CD4-positive, alpha-beta T cell (primary cell): ENCODE results near the gene INSL3. TPM values are rescaled to one million over a fixed set of nuclear protein-coding genes. Genes with fewer than 3 reads are reported as not detected.
A peak's percentile ranks its signal among the peaks of the same experiment; 100 is the strongest.

Experiments
- ATAC-seq: fragments of 200-7000 bp; cut with Tn5 transposase; one replicate; pipeline ENCODE4 v1.10.0; 2022; ENCODE audit warnings: mild to moderate bottlenecking; ENCODE audit not compliant: poor library complexity
- CTCF ChIA-PET: fragments of 350-600 bp; sonication (Branson Sonifier 250); formaldehyde crosslinking; loops from one replicate; lab custom pipeline; 2021; ENCODE audit warnings: antibody characterized with exemption, inconsistent platforms; lab: Charles Lee
- POLR2A ChIA-PET: fragments of 350-600 bp; sonication (Branson Sonifier 250); formaldehyde crosslinking; loops from one replicate; lab custom pipeline; 2021; ENCODE audit warnings: antibody characterized with exemption, inconsistent platforms; lab: Charles Lee
- DNase-seq, 14 experiments: peaks; one replicate each; pipeline ENCODE4 v3.0.0-alpha.2; 2013 to 2020; ENCODE audit warnings: mixed read lengths in 2 of 14
- H3K27ac ChIP-seq, 2 donors: one replicate each; pipeline versions ENCODE4 v1.5.1 to v1.7.0; 2013; ENCODE audit warnings: low read length in 2 of 2, low read depth in 1 of 2, mild to moderate bottlenecking in 1 of 2
- H3K27me3 ChIP-seq, 2 experiments: 1 replicate in 1 of 2; 2 replicates in 1 of 2; pipeline versions ENCODE4 v1.6.1 to v1.7.0; 2013; ENCODE audit warnings: low read length in 2 of 2, control low read depth in 1 of 2, mild to moderate bottlenecking in 1 of 2, moderate library complexity in 1 of 2; ENCODE audit not compliant: insufficient read depth in 2 of 2, control insufficient read depth in 1 of 2
- H3K36me3 ChIP-seq: one replicate; pipeline ENCODE4 v1.6.1; 2013; ENCODE audit warnings: low read length, control low read depth; ENCODE audit not compliant: insufficient read depth
- H3K4me1 ChIP-seq: one replicate; pipeline ENCODE4 v1.6.1; 2013; ENCODE audit warnings: low read length, control low read depth; ENCODE audit not compliant: insufficient read depth
- H3K4me3 ChIP-seq: one replicate; pipeline ENCODE4 v1.5.1; 2013; ENCODE audit warnings: mild to moderate bottlenecking, low read length, moderate library complexity
- H3K9me3 ChIP-seq, 2 experiments: 1 replicate in 1 of 2; 2 replicates in 1 of 2; pipeline versions ENCODE4 v1.6.1 to v1.7.0; 2013; ENCODE audit warnings: low read length in 2 of 2, mild to moderate bottlenecking in 2 of 2, control low read depth in 1 of 2, moderate library complexity in 1 of 2; ENCODE audit not compliant: control insufficient read depth in 1 of 2, insufficient read depth in 1 of 2
- H3K27ac Mint-ChIP-seq: one replicate; pipeline ENCODE4 v1.8.0; 2020; ENCODE audit warnings: mixed read lengths
- H3K27me3 Mint-ChIP-seq: one replicate; pipeline ENCODE4 v1.8.0; 2021; ENCODE audit warnings: mixed read lengths
- H3K36me3 Mint-ChIP-seq: one replicate; pipeline ENCODE4 v1.8.0; 2021; ENCODE audit warnings: low read depth, mixed read lengths
- H3K4me1 Mint-ChIP-seq: one replicate; pipeline ENCODE4 v1.8.0; 2021; ENCODE audit warnings: low read depth, mixed read lengths
- H3K4me3 Mint-ChIP-seq: one replicate; pipeline ENCODE4 v1.8.0; 2020; ENCODE audit warnings: mild to moderate bottlenecking, mixed read lengths
- H3K9me3 Mint-ChIP-seq: one replicate; pipeline ENCODE4 v1.8.0; 2020; ENCODE audit warnings: mixed read lengths
- intact Hi-C, 2 experiments: fragments of 100-400 bp; cut with DNase I in 1 of 2; cut with micrococcal nuclease in 1 of 2; formaldehyde crosslinking; loops; one replicate each; pipeline versions ENCODE4 v1.15.1 to v1.9.0; 2023 to 2025; cut with DNase I, micrococcal nuclease
- total RNA-seq, 174 experiments: library from RNA in 2 of 174; stranded (reverse) in 2 of 174; gene quantifications; one replicate each; pipeline ENCODE4 v1.2.3 and lab custom pipeline; 2021 to 2026
- TF ChIP-seq, protein P1 (sequence below): fragments of 200-600 bp; IDR thresholded peaks from one replicate; pipeline ENCODE4 v1.8.0; 2022; ENCODE audit warnings: antibody characterized with exemption, mild to moderate bottlenecking

The INSL3 gene
- total RNA-seq, 2 experiments from 2014 or later: 7.2 to 7.6 TPM

DNA sequence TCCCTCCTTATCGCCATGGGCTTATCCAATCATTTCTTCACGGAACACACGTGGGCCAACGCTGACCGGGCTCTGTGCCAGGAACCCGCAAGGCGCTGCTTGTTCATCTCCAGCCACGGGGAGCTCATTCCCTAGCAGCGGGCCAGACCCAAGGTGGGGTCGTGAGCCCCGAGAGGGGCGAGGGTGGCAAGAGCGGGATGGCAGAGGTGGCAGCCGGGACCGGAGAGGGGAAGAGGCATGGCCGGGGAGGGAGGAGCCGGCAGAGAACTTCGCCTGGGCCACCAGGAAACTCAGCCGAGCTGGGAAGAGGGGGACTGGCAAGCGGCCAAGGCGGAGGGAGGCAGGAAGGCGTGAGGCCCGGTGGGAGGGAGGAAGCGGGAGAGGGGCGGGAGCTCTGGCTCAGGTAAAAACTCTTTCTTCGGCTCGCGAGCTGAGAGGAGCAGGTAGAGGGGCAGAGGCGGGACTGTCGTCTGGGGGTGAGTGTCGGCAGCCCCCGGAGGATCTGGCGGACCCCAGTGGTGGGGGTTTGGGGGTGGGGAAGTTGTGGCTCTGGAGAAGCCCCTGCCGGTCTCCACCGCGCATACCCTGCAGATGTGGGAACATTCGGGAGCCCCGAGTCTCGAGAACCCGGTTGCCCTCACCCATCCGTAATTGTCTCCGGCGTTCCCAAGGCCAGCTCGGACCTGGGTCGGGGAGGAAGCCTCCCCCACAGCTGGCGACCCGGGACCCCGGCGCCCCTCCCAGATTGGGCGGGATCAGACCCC, 26.4 kb downstream of the INSL3 start, which contains the start of gene B3GNT3:
Gene B3GNT3, plus strand, starts transcription at position 408 of the 764 bp plus-strand sequence. CDS start 12,670 bp downstream, outside the sequence.
- POLR2A ChIA-PET: interaction anchor here (0.6 to 1.9 kb wide), 6 partner anchors 8 to 55 kb away, joined by 3 to 5 read pairs (median 3); no protein-coding TSS in a partner anchor
- Mint-ChIP-seq H3K4me1 (peaks cover 71% of the 10 kb centered on the region), H3K4me3 (peak within 1 kb of the TSS; percentile 82), H3K27ac (peak within 1 kb of the TSS; percentile 72), H3K27me3 (no peaks in the 10 kb centered on the region), H3K9me3 (no peaks in the 10 kb centered on the region), H3K36me3 (peaks cover 5% of the 10 kb centered on the region)
- Histone ChIP-seq H3K4me3 (peak within 1 kb of the TSS; percentile 44), H3K27me3 (no peaks in the 10 kb centered on the region), H3K27ac (no peak within 1 kb of the TSS), H3K9me3 (no peaks in the 10 kb centered on the region), H3K4me1 (peaks cover 66% of the 10 kb centered on the region), H3K36me3 (no peaks in the 10 kb centered on the region)
- ATAC-seq: peak; percentile 30
- CTCF ChIA-PET: interaction anchor here (1.5 kb wide), 1 partner anchor 61 kb away, joined by 8 read pairs; no protein-coding TSS in a partner anchor
- intact Hi-C loops: no loop called here
- TF ChIP-seq, protein P1, sequence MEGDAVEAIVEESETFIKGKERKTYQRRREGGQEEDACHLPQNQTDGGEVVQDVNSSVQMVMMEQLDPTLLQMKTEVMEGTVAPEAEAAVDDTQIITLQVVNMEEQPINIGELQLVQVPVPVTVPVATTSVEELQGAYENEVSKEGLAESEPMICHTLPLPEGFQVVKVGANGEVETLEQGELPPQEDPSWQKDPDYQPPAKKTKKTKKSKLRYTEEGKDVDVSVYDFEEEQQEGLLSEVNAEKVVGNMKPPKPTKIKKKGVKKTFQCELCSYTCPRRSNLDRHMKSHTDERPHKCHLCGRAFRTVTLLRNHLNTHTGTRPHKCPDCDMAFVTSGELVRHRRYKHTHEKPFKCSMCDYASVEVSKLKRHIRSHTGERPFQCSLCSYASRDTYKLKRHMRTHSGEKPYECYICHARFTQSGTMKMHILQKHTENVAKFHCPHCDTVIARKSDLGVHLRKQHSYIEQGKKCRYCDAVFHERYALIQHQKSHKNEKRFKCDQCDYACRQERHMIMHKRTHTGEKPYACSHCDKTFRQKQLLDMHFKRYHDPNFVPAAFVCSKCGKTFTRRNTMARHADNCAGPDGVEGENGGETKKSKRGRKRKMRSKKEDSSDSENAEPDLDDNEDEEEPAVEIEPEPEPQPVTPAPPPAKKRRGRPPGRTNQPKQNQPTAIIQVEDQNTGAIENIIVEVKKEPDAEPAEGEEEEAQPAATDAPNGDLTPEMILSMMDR: no peak
- DNase-seq: peak in 7 of 14 experiments; percentile 17 to 62 (median 31)

DNA sequence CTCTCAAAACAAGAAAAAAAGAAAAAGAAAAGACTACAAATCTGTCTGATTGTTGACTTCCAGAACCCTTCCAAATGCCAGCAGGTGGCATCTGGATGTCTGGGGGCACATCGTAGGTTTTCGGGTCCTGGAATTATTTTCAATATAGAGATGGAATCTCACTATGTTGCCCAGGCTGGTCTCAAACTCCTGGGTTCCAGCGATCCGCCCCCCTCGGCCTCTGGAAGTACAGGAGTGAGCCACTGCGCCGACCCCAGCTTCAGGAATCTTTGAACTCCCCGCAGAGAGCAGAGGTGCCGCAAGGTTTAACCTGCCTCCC, 26.9 kb downstream of the INSL3 start:
- Histone ChIP-seq H3K4me1 (peaks cover 66% of the 10 kb centered on the region), H3K27ac (no peak overlapping the region), H3K4me3 (no peak overlapping the region), H3K36me3 (no peaks in the 10 kb centered on the region), H3K27me3 (no peaks in the 10 kb centered on the region), H3K9me3 (no peaks in the 10 kb centered on the region)
- intact Hi-C loops: no loop called here
- ChIA-PET CTCF (interaction anchor here (1.5 kb wide), 1 partner anchor 61 kb away, joined by 8 read pairs; no protein-coding TSS in a partner anchor), POLR2A (interaction anchor here (1.3 to 1.9 kb wide), 2 partner anchors 9 to 56 kb away, joined by 5 read pairs; no protein-coding TSS in a partner anchor)
- DNase-seq (no peak), ATAC-seq (no peak)
- H3K4me1 Mint-ChIP-seq: peaks cover 72% of the 10 kb centered on the region
- no peaks in the 10 kb centered on the region for H3K27me3 Mint-ChIP-seq
- H3K27ac Mint-ChIP-seq: peak overlapping the region; percentile 72
- H3K9me3 Mint-ChIP-seq: no peaks in the 10 kb centered on the region
- TF ChIP-seq, protein P1: no peak
- H3K4me3 Mint-ChIP-seq: peak overlapping the region; percentile 82
- H3K36me3 Mint-ChIP-seq: peaks cover 7% of the 10 kb centered on the region

GRCh38 chr19:17790059-17790780, 31.1 kb downstream of the INSL3 start:
- H3K4me3 Mint-ChIP-seq: no peak overlapping the region
- POLR2A ChIA-PET: interaction anchor here (0.6 to 2.0 kb wide), 2 partner anchors 11 to 60 kb away, joined by 3 to 7 read pairs; no protein-coding TSS in a partner anchor

More at GRCh38 chr19:17790059-17790780, 31.1 kb downstream of the INSL3 start:
- Histone ChIP-seq H3K27ac (no peak overlapping the region), H3K36me3 (peaks cover 22% of the 10 kb centered on the region), H3K27me3 (no peaks in the 10 kb centered on the region), H3K9me3 (no peaks in the 10 kb centered on the region), H3K4me1 (peaks cover 39% of the 10 kb centered on the region), H3K4me3 (no peak overlapping the region)
- ATAC-seq (peak; percentile 59), DNase-seq (peak in 3 of 14 experiments; percentile 11 to 71 (median 55))
- Mint-ChIP-seq H3K9me3 (no peaks in the 10 kb centered on the region), H3K27me3 (no peaks in the 10 kb centered on the region), H3K36me3 (peaks cover 35% of the 10 kb centered on the region), H3K27ac (peak overlapping the region; percentile 55), H3K4me1 (peaks cover 43% of the 10 kb centered on the region)
- TF ChIP-seq, protein P1: no peak
- intact Hi-C loops: no loop called here
- CTCF ChIA-PET: interaction anchor here (0.7 kb wide), 1 partner anchor 65 kb away, joined by 3 read pairs; no protein-coding TSS in a partner anchor
